ENCODE measurements around the gene HEXD.

The HEXD gene

DNA sequence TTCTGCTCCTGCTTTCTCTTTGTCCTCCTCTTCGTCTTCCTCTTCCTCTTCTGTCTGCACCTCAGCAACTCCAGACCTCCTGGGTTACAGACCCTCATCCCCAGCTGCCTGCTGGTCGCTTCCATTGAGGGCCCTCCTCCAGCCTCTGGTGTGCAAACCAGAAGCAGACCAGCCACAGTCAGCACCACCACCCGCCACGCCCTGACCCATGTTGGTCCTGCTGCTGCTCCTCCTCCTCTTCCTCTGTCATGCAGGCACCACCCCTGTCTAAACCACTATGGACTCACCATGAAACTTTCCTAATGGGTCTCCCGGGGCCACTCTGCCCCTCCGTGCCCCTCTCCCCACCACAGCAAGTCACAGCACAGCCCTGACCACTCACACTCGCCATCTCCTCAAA is 11.7 kb downstream of the HEXD start:
- H3K4me3 ChIP-seq (ENCODE audit: low read depth, low read length) = no peak overlapping the region
- TF ChIP-seq, protein P1, sequence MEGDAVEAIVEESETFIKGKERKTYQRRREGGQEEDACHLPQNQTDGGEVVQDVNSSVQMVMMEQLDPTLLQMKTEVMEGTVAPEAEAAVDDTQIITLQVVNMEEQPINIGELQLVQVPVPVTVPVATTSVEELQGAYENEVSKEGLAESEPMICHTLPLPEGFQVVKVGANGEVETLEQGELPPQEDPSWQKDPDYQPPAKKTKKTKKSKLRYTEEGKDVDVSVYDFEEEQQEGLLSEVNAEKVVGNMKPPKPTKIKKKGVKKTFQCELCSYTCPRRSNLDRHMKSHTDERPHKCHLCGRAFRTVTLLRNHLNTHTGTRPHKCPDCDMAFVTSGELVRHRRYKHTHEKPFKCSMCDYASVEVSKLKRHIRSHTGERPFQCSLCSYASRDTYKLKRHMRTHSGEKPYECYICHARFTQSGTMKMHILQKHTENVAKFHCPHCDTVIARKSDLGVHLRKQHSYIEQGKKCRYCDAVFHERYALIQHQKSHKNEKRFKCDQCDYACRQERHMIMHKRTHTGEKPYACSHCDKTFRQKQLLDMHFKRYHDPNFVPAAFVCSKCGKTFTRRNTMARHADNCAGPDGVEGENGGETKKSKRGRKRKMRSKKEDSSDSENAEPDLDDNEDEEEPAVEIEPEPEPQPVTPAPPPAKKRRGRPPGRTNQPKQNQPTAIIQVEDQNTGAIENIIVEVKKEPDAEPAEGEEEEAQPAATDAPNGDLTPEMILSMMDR (IDR thresholded peaks at IDR 0.05; ENCODE audit: low read depth, low read length) = no peak

DNA sequence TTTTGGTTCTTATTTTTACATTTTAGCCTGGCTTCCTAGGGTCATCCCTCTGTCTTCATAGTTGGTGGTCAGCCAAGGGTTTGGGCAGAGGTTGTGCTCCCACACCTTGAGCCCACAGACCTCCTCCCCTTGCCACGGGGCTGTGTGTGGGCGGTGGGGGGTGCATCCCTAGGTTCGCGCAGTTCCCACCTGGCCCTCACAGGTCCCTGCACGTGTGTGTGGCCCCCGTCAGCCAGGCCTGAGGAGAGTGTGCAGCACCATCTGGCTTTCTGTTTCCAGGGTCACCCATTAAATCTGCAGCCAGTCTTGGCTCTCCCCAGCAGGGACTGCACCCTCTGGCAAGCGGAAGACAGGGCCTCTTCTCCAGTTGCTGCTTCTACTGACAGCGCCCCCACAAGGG is 13.9 kb downstream of the HEXD start:
- TF ChIP-seq, protein P1 (IDR thresholded peaks at IDR 0.05; ENCODE audit: low read depth, low read length) = no peak
- H3K4me3 ChIP-seq (ENCODE audit: low read depth, low read length) = no peak overlapping the region

DNA sequence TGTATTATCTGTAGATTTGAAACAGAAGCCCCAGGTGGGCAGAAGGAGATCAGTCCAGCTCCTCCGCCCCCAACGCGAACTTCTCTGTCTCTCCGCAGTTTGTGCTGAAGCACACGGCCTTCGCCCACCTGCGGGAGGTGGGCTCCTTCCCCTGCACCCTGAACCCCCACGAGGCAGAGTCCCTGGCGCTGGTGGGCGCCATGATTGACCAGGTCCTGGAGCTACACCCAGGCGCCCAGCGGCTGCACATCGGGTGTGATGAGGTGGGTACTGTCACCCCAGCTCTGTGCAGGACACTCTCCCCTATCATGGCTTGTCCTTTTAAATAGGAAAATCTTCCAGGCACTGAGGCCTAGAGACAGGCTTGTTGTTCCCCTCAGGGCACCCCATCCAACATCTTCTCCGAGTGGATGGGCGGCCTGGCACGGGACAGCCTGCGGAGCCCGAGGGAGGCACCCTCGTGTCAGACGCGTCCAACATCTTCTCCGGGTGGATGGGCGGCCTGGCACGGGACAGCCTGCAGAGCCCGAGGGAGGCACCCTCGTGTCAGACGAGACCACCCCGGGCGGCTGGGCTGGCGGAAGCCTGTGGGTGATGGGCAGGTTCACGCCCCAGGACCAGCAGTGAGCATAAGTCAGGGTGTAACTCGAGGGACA is 15.5 kb downstream of the HEXD start:
- TF ChIP-seq, protein P1 (IDR thresholded peaks at IDR 0.05; ENCODE audit: low read depth, low read length) = no peak
- no peak overlapping the region for H3K4me3 ChIP-seq (ENCODE audit: low read depth, low read length)

DNA sequence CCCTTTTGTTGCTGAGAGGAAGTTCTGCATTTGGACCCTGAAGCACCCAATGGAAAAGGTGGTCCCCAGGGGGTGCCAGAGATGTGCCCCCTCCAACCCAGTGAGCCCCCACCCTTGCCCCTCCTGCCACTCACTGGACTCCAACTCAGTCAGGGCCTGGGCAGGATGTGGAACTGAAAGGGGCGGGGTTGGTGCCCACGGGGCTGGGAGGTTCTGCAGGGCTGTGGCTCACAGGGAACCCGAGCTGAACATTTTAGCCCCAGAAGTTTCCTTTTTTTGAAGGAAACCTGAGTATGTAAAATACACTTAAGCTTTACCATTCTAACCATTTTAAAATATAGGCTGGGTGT is 16.0 kb downstream of the HEXD start:
- no peak overlapping the region for H3K4me3 ChIP-seq (ENCODE audit: low read depth, low read length)
- TF ChIP-seq, protein P1 (IDR thresholded peaks at IDR 0.05; ENCODE audit: low read depth, low read length) = no peak

DNA sequence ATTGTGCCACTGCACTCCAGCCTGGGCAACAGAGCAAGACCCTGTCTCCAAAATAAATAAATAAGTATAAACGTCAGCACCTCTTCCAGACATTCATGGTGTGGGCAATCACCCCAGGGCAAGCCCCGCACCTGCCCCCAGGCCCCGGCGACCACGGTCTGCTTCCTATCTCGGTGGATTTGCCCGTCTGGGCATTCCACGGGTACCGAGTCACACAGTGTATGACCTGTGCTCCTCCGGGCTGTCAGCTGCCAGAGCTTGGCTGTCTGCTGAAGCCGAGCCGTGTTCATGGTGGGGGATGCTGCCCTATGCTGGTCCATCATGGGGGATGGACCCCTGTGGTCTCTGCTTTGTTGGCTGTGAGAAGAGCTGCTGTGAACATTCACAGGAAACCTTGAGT is 17.0 kb downstream of the HEXD start:
- no peak overlapping the region for H3K4me3 ChIP-seq (ENCODE audit: low read depth, low read length)

DNA sequence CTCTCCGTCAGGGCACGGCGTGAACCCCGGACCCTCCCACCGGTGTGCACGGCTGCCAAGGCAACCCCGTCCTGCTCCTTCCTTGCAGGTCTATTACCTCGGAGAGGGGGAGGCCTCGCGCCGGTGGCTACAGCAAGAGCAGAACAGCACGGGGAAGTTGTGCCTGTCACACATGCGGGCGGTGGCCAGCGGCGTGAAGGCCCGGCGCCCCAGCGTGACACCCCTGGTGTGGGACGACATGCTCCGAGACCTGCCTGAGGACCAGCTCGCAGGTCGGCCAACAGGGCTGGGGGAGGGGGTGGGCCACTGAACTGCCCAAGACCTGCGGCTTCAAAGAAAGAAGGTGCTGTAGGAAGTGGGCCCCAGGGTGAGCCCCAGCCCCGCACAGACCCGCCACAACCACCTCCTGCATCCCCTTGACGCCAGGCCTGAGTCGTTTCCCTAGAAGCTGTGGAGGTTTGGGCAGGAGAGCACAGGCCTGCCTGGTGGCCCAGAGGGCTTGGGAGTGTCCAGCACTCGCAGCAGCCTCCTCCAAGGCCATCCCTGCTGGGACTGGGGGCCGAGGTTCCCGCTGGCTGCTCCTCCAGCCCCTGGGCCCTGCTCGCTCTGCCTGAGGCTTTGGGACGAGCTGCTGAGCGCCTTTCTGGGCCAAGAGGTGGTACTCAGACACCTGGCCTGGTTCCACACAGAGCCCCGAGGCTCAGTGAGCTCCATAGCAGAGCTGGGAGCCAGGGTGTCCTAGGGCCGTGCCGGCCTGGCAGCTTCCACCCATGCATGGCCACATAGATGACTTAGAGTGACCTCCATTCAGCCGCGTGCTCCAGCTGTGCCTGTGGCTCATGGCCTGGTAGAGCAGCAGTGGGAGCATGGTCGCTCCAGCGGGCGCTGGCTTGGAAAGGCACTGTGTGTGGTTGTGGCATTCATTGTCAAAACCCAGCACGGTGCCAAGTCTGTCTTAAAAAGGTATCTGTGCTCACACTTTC is 17.7 kb downstream of the HEXD start:
- no peak overlapping the region for H3K4me3 ChIP-seq (ENCODE audit: low read depth, low read length)
- TF ChIP-seq, protein P1 (IDR thresholded peaks at IDR 0.05; ENCODE audit: low read depth, low read length) = no peak

More for the DNA sequence above, 17.0 kb downstream of the HEXD start:
- TF ChIP-seq, protein P1 (IDR thresholded peaks at IDR 0.05; ENCODE audit: low read depth, low read length) = no peak
